Activated CD8-positive, alpha-beta T cell treated with anti-CD3 and anti-CD28 coated beads for 36 hours (primary cell): ENCODE results near the gene PRAC2. TPM values are rescaled to one million over a fixed set of nuclear protein-coding genes. Genes with fewer than 3 reads are reported as not detected.

ENCODE experiments used
- ATAC-seq: fragments of 200-7000 bp; cut with Tn5 transposase; one replicate; pipeline ENCODE4 v1.10.0; 2021; ENCODE audit warnings: mild to moderate bottlenecking, moderate library complexity
- CTCF ChIA-PET: fragments of 350-600 bp; sonication (Branson Sonifier 250); formaldehyde crosslinking; loops from one replicate; lab custom pipeline; 2021; ENCODE audit warnings: antibody characterized with exemption; lab: Charles Lee
- POLR2A ChIA-PET: fragments of 350-600 bp; sonication (Branson Sonifier 250); formaldehyde crosslinking; loops from one replicate; lab custom pipeline; 2021; ENCODE audit warnings: antibody characterized with exemption; lab: Charles Lee
- DNase-seq: peaks from one replicate; pipeline ENCODE4 v3.0.0-alpha.2; 2020
- H3K27ac Mint-ChIP-seq: one replicate; pipeline ENCODE4 v1.8.0; 2021; ENCODE audit warnings: mild to moderate bottlenecking, mixed read lengths
- H3K27me3 Mint-ChIP-seq: one replicate; pipeline ENCODE4 v1.8.0; 2021; ENCODE audit warnings: mixed read lengths
- H3K36me3 Mint-ChIP-seq: one replicate; pipeline ENCODE4 v1.8.0; 2021; ENCODE audit warnings: low read depth, mixed read lengths
- H3K4me1 Mint-ChIP-seq: one replicate; pipeline ENCODE4 v1.8.0; 2021; ENCODE audit warnings: low read depth, mixed read lengths
- H3K4me3 Mint-ChIP-seq: one replicate; pipeline ENCODE4 v1.8.0; 2021; ENCODE audit warnings: mild to moderate bottlenecking, moderate library complexity, mixed read lengths
- H3K9me3 Mint-ChIP-seq: one replicate; pipeline ENCODE4 v1.8.0; 2021; ENCODE audit warnings: mixed read lengths
- intact Hi-C: fragments of 100-400 bp; cut with micrococcal nuclease; formaldehyde crosslinking; loops from one replicate; pipeline ENCODE4 v1.10.0; 2022
- total RNA-seq, 2 experiments: library from RNA; stranded (reverse); gene quantifications; one replicate each; pipeline ENCODE4 v1.2.3, GENCODE V29; 2021
- TF ChIP-seq, protein P1 (sequence below): fragments of 200-600 bp; IDR thresholded peaks from one replicate; pipeline ENCODE4 v1.8.0; 2022; ENCODE audit warnings: antibody characterized with exemption, mild to moderate bottlenecking

PRAC2 gene
- total RNA-seq, 2 experiments from 2014 or later, result not detected

GRCh38 chr17:48681609-48682008, 41.4 kb upstream of the PRAC2 start:
- intact Hi-C loops, result no loop called here
- no peaks in the 10 kb centered on the region for H3K36me3 Mint-ChIP-seq
- peaks cover 15% of the 10 kb centered on the region for H3K27me3 Mint-ChIP-seq
- TF ChIP-seq, protein P1, sequence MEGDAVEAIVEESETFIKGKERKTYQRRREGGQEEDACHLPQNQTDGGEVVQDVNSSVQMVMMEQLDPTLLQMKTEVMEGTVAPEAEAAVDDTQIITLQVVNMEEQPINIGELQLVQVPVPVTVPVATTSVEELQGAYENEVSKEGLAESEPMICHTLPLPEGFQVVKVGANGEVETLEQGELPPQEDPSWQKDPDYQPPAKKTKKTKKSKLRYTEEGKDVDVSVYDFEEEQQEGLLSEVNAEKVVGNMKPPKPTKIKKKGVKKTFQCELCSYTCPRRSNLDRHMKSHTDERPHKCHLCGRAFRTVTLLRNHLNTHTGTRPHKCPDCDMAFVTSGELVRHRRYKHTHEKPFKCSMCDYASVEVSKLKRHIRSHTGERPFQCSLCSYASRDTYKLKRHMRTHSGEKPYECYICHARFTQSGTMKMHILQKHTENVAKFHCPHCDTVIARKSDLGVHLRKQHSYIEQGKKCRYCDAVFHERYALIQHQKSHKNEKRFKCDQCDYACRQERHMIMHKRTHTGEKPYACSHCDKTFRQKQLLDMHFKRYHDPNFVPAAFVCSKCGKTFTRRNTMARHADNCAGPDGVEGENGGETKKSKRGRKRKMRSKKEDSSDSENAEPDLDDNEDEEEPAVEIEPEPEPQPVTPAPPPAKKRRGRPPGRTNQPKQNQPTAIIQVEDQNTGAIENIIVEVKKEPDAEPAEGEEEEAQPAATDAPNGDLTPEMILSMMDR, result no peak
- POLR2A ChIA-PET, result no interaction called here
- no peaks in the 10 kb centered on the region for H3K9me3 Mint-ChIP-seq
- DNase-seq, result no peak
- CTCF ChIA-PET, result interaction anchor here (1.1 to 4.3 kb wide), 4 partner anchors 14 to 203 kb away, joined by 3 to 66 read pairs (median 6); no protein-coding TSS in a partner anchor
- no peak overlapping the region for H3K27ac Mint-ChIP-seq
- peaks cover 2% of the 10 kb centered on the region for H3K4me1 Mint-ChIP-seq
- no peak for ATAC-seq
- H3K4me3 Mint-ChIP-seq, result no peak overlapping the region

- DNase-seq, result no peak
- TF ChIP-seq, protein P1, result no peak
- Mint-ChIP-seq H3K27me3 (peaks cover 7% of the 10 kb centered on the region), H3K4me3 (no peak overlapping the region), H3K4me1 (no peaks in the 10 kb centered on the region), H3K36me3 (no peaks in the 10 kb centered on the region), H3K27ac (no peak overlapping the region), H3K9me3 (peaks cover 3% of the 10 kb centered on the region)
- CTCF ChIA-PET, result interaction anchor here (0.6 to 2.7 kb wide), 2 partner anchors 12 to 170 kb away, joined by 3 to 25 read pairs; no protein-coding TSS in a partner anchor
- ATAC-seq, result no peak
- intact Hi-C loops, result no loop called here
- POLR2A ChIA-PET, result no interaction called here
These were observed 32.3 kb upstream of the PRAC2 start for GRCh38 chr17:48690655-48691054.

- Mint-ChIP-seq H3K36me3 (no peaks in the 10 kb centered on the region), H3K27me3 (peaks cover 17% of the 10 kb centered on the region), H3K4me3 (no peak overlapping the region), H3K27ac (no peak overlapping the region), H3K4me1 (no peaks in the 10 kb centered on the region), H3K9me3 (peaks cover 3% of the 10 kb centered on the region)
- intact Hi-C loops, result no loop called here
- POLR2A ChIA-PET, result no interaction called here
- TF ChIP-seq, protein P1, result no peak
- CTCF ChIA-PET, result interaction anchor here (1.3 to 1.5 kb wide), 2 partner anchors 13 to 187 kb away, joined by 5 to 11 read pairs; no protein-coding TSS in a partner anchor
- ATAC-seq, result no peak
- no peak for DNase-seq
These were observed 30.9 kb upstream of the PRAC2 start for GRCh38 chr17:48692049-48692448.

GRCh38 chr17:48693178-48693577, 29.8 kb upstream of the PRAC2 start:
- TF ChIP-seq, protein P1, result no peak
- POLR2A ChIA-PET, result no interaction called here
- Mint-ChIP-seq H3K27me3 (peaks cover 23% of the 10 kb centered on the region), H3K27ac (no peak overlapping the region), H3K4me1 (no peaks in the 10 kb centered on the region), H3K36me3 (no peaks in the 10 kb centered on the region), H3K4me3 (no peak overlapping the region), H3K9me3 (peaks cover 3% of the 10 kb centered on the region)
- intact Hi-C loops, result no loop called here
- DNase-seq, result no peak
- CTCF ChIA-PET, result interaction anchor here (1.3 to 1.5 kb wide), 2 partner anchors 14 to 186 kb away, joined by 5 to 11 read pairs; no protein-coding TSS in a partner anchor
- no peak for ATAC-seq

- Mint-ChIP-seq H3K4me1 (no peaks in the 10 kb centered on the region), H3K9me3 (no peaks in the 10 kb centered on the region), H3K4me3 (no peak overlapping the region), H3K27me3 (peaks cover 48% of the 10 kb centered on the region), H3K36me3 (no peaks in the 10 kb centered on the region), H3K27ac (no peak overlapping the region)
- TF ChIP-seq, protein P1, result no peak
- CTCF ChIA-PET, result interaction anchor here (0.7 to 4.2 kb wide), 3 partner anchors 23 to 65 kb away, joined by 3 to 31 read pairs (median 4); no protein-coding TSS in a partner anchor
- ATAC-seq, result no peak
- intact Hi-C loops, result no loop called here
- no peak for DNase-seq
- POLR2A ChIA-PET, result interaction anchor here (0.9 kb wide), 1 partner anchor 52 kb away, joined by 3 read pairs; no protein-coding TSS in a partner anchor
These were observed 21.0 kb upstream of the PRAC2 start for GRCh38 chr17:48701864-48702532.
